WTC11 (cell line): Measurements from ENCODE around the gene EYS. TPM values are rescaled to one million over a fixed set of nuclear protein-coding genes. Genes with fewer than 3 reads are reported as not detected.

Source experiments
- ATAC-seq: fragments of 200-7000 bp; cut with Tn5 transposase; 2 replicates; pipeline ENCODE4 v1.10.0; 2021; ENCODE audit warnings: mild to moderate bottlenecking, moderate library complexity
- CTCF ChIA-PET: fragments of 300-600 bp; sonication (Branson Sonifier 250); formaldehyde crosslinking; loops from one replicate; lab custom pipeline; 2021; ENCODE audit warnings: antibody characterized with exemption; lab: Charles Lee
- POLR2A ChIA-PET: fragments of 350-600 bp; sonication (Branson Sonifier 250); formaldehyde crosslinking; loops from one replicate; lab custom pipeline; 2021; ENCODE audit warnings: antibody characterized with exemption; lab: Charles Lee
- DNase-seq: peaks from one replicate; pipeline ENCODE4 v3.0.0; 2021; ENCODE audit warnings: low spot score
- H3K27ac Mint-ChIP-seq: 2 replicates; pipeline ENCODE4 v1.8.0; 2021; ENCODE audit warnings: mixed read lengths
- H3K27me3 Mint-ChIP-seq: 2 replicates; pipeline ENCODE4 v1.8.0; 2021; ENCODE audit warnings: low read depth, mild to moderate bottlenecking, moderate library complexity, mixed read lengths
- H3K36me3 Mint-ChIP-seq: 2 replicates; pipeline ENCODE4 v1.8.0; 2021; ENCODE audit warnings: mixed read lengths
- H3K4me1 Mint-ChIP-seq: 2 replicates; pipeline ENCODE4 v1.8.0; 2022; ENCODE audit warnings: mixed read lengths
- H3K4me3 Mint-ChIP-seq: 2 replicates; pipeline ENCODE4 v1.8.0; 2021; ENCODE audit warnings: mild to moderate bottlenecking, moderate library complexity, mixed read lengths
- H3K9me3 Mint-ChIP-seq: 2 replicates; pipeline ENCODE4 v1.8.0; 2021; ENCODE audit warnings: mixed read lengths
- CREB1 ChIP-seq: sonication (generic); formaldehyde crosslinking; IDR thresholded peaks from 2 replicates; pipeline ENCODE4 v1.8.0; 2023; ENCODE audit warnings: mild to moderate bottlenecking, missing genetic modification reagents
- FOXJ3 ChIP-seq: sonication (generic); formaldehyde crosslinking; IDR thresholded peaks from 2 replicates; pipeline ENCODE4 v1.9.0; 2021; ENCODE audit warnings: missing genetic modification reagents, mild to moderate bottlenecking, borderline replicate concordance
- GABPB1 ChIP-seq: sonication (generic); formaldehyde crosslinking; IDR thresholded peaks from 2 replicates; pipeline ENCODE4 v1.8.1; 2023; ENCODE audit warnings: mild to moderate bottlenecking, missing genetic modification reagents
- IRF2 ChIP-seq: sonication (generic); formaldehyde crosslinking; IDR thresholded peaks from 2 replicates; pipeline ENCODE4 v1.8.0; 2022; ENCODE audit warnings: low read depth, missing genetic modification reagents, borderline replicate concordance
- KAT7 ChIP-seq: sonication (generic); formaldehyde crosslinking; IDR thresholded peaks from 2 replicates; pipeline ENCODE4 v1.8.1; 2023; ENCODE audit warnings: missing genetic modification reagents, mild to moderate bottlenecking, borderline replicate concordance
- MXD4 ChIP-seq: fragments of 250-450 bp; sonication (Bioruptor Pico); IDR thresholded peaks from 2 replicates; pipeline ENCODE4 v1.8.0; 2021; ENCODE audit warnings: mild to moderate bottlenecking, moderate library complexity, borderline replicate concordance
- NFE2L1 ChIP-seq: sonication (generic); formaldehyde crosslinking; IDR thresholded peaks from 2 replicates; pipeline ENCODE4 v1.8.1; 2023; ENCODE audit warnings: missing genetic modification reagents
- NR3C1 ChIP-seq: sonication (generic); formaldehyde crosslinking; conservative IDR thresholded peaks from 2 replicates; pipeline ENCODE4 v1.8.1; 2023; ENCODE audit warnings: low read depth, mild to moderate bottlenecking, missing genetic modification reagents
- ZNF671 ChIP-seq: fragments of 250-450 bp; sonication (Bioruptor Pico); IDR thresholded peaks from 2 replicates; pipeline ENCODE4 v1.8.0; 2021; ENCODE audit warnings: mild to moderate bottlenecking
- total RNA-seq: library from RNA; stranded (reverse); gene quantifications from 3 replicates; pipeline ENCODE4 v1.2.3, GENCODE V29; 2021
- TF ChIP-seq, protein P1 (sequence below): fragments of 200-600 bp; IDR thresholded peaks from 2 replicates; pipeline ENCODE4 v1.8.0; 2022; ENCODE audit warnings: antibody characterized with exemption
- TF ChIP-seq, protein P2 (sequence below): sonication (generic); formaldehyde crosslinking; IDR thresholded peaks from 2 replicates; pipeline ENCODE4 v1.8.1; 2023; ENCODE audit warnings: mild to moderate bottlenecking, missing genetic modification reagents, moderate library complexity
- TF ChIP-seq, protein P3 (sequence below): sonication (generic); formaldehyde crosslinking; IDR thresholded peaks from 2 replicates; pipeline ENCODE4 v1.8.0; 2022; ENCODE audit warnings: mild to moderate bottlenecking, missing genetic modification reagents
- TF ChIP-seq, protein P4 (sequence below): sonication (generic); formaldehyde crosslinking; IDR thresholded peaks from 2 replicates; pipeline ENCODE4 v1.8.0; 2023; ENCODE audit warnings: missing genetic modification reagents, mild to moderate bottlenecking, borderline replicate concordance
- TF ChIP-seq, protein P5 (sequence below): fragments of 250-450 bp; sonication (Bioruptor Pico); IDR thresholded peaks from 2 replicates; pipeline ENCODE4 v1.9.0; 2021; ENCODE audit warnings: moderate library complexity, mild to moderate bottlenecking, inconsistent platforms, borderline replicate concordance
- TF ChIP-seq, protein P6 (sequence below): sonication (generic); formaldehyde crosslinking; IDR thresholded peaks from 2 replicates; pipeline ENCODE4 v1.8.1; 2023; ENCODE audit warnings: mild to moderate bottlenecking, missing genetic modification reagents, moderate library complexity

The EYS gene
- total RNA-seq, 1 experiment from 2014 or later = not detected

DNA sequence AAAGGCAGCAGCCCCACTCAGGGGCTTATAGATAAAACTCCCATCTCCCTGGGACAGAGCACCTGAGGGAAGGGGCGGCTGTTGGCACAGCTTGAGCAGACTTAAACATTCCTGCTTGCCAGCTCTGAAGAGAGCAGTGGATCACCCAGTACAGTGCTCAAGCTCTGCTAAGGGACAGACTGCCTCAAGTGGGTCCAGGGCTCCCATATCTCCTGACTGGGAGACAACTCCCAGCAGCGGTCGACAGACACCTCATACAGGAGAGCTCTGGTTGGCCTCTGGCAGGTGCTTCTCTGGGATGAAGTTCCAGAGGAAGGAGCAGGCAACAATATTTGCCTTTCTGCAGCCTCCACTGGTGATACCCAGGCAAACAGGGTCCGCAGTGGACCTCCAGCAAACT lies 810.1 kb downstream of the EYS start (continued):
- TF ChIP-seq, protein P1, sequence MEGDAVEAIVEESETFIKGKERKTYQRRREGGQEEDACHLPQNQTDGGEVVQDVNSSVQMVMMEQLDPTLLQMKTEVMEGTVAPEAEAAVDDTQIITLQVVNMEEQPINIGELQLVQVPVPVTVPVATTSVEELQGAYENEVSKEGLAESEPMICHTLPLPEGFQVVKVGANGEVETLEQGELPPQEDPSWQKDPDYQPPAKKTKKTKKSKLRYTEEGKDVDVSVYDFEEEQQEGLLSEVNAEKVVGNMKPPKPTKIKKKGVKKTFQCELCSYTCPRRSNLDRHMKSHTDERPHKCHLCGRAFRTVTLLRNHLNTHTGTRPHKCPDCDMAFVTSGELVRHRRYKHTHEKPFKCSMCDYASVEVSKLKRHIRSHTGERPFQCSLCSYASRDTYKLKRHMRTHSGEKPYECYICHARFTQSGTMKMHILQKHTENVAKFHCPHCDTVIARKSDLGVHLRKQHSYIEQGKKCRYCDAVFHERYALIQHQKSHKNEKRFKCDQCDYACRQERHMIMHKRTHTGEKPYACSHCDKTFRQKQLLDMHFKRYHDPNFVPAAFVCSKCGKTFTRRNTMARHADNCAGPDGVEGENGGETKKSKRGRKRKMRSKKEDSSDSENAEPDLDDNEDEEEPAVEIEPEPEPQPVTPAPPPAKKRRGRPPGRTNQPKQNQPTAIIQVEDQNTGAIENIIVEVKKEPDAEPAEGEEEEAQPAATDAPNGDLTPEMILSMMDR = no peak
- TF ChIP-seq, protein P2, sequence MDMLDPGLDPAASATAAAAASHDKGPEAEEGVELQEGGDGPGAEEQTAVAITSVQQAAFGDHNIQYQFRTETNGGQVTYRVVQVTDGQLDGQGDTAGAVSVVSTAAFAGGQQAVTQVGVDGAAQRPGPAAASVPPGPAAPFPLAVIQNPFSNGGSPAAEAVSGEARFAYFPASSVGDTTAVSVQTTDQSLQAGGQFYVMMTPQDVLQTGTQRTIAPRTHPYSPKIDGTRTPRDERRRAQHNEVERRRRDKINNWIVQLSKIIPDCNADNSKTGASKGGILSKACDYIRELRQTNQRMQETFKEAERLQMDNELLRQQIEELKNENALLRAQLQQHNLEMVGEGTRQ (CRISPR knock-in tag) = no peak

DNA sequence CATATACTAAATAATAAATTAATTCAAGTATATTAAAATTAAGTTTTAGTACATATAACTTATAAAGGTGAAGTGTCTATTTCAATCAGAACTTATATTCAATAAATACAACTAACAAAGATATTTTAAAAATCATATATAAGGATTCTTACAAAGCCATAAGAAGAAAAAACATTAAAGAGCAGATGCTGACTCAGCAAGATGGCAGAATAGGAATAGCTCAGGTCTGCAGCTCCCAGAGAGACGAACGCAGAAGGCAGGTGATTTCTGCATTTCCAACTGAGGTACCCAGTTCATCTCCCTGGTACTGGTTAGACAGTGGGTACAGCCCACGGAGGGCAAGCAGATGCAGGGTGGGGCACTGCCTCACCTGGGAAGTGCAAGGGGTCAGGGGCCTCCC lies 811.1 kb downstream of the EYS start:
- Mint-ChIP-seq H3K27ac (no peak overlapping the region), H3K27me3 (no peaks in the 10 kb centered on the region; the same call in 1 of the 2 replicates), H3K4me1 (peaks cover 15% of the 10 kb centered on the region), H3K9me3 (peaks cover 47% of the 10 kb centered on the region), H3K4me3 (no peak overlapping the region), H3K36me3 (peaks cover 28% of the 10 kb centered on the region)
- DNase-seq = no peak
- ChIA-PET POLR2A (no interaction called here), CTCF (no interaction called here)
- no peak for ATAC-seq
- TF ChIP-seq, protein P3, sequence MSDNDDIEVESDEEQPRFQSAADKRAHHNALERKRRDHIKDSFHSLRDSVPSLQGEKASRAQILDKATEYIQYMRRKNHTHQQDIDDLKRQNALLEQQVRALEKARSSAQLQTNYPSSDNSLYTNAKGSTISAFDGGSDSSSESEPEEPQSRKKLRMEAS (CRISPR knock-in tag) = no peak
- TF ChIP-seq KAT7 (CRISPR knock-in tag) (no peak), MXD4 (no peak), CREB1 (CRISPR knock-in tag) (no peak), ZNF671 (CRISPR knock-in tag) (no peak)
- TF ChIP-seq, protein P4, sequence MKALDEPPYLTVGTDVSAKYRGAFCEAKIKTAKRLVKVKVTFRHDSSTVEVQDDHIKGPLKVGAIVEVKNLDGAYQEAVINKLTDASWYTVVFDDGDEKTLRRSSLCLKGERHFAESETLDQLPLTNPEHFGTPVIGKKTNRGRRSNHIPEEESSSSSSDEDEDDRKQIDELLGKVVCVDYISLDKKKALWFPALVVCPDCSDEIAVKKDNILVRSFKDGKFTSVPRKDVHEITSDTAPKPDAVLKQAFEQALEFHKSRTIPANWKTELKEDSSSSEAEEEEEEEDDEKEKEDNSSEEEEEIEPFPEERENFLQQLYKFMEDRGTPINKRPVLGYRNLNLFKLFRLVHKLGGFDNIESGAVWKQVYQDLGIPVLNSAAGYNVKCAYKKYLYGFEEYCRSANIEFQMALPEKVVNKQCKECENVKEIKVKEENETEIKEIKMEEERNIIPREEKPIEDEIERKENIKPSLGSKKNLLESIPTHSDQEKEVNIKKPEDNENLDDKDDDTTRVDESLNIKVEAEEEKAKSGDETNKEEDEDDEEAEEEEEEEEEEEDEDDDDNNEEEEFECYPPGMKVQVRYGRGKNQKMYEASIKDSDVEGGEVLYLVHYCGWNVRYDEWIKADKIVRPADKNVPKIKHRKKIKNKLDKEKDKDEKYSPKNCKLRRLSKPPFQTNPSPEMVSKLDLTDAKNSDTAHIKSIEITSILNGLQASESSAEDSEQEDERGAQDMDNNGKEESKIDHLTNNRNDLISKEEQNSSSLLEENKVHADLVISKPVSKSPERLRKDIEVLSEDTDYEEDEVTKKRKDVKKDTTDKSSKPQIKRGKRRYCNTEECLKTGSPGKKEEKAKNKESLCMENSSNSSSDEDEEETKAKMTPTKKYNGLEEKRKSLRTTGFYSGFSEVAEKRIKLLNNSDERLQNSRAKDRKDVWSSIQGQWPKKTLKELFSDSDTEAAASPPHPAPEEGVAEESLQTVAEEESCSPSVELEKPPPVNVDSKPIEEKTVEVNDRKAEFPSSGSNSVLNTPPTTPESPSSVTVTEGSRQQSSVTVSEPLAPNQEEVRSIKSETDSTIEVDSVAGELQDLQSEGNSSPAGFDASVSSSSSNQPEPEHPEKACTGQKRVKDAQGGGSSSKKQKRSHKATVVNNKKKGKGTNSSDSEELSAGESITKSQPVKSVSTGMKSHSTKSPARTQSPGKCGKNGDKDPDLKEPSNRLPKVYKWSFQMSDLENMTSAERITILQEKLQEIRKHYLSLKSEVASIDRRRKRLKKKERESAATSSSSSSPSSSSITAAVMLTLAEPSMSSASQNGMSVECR (CRISPR knock-in tag) = no peak
- TF ChIP-seq, protein P5, sequence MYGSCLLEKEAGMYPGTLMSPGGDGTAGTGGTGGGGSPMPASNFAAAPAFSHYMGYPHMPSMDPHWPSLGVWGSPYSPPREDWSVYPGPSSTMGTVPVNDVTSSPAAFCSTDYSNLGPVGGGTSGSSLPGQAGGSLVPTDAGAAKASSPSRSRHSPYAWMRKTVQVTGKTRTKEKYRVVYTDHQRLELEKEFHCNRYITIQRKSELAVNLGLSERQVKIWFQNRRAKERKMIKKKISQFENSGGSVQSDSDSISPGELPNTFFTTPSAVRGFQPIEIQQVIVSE (CRISPR knock-in tag) = no peak

DNA sequence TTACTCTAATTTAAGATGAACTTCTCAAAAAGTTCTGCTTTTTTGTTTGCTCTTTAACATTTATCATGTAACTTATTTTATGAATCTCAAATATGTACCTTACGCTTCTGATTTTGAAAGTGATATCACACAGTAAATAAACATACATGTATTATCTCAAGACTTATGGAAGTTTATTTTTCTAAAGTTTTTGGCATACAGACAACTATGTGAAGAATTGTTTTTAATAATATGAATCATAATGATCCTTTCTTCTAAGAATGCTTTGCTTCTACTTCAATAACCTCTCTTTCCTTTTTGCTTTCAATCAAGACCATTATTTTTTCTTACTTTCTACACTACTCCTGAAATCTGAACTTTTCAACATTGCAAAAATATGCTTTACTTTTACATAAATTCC lies 816.4 kb downstream of the EYS start:
- peaks cover 40% of the 10 kb centered on the region for H3K9me3 Mint-ChIP-seq
- CTCF ChIA-PET = no interaction called here
- no peak overlapping the region for H3K27ac Mint-ChIP-seq
- H3K36me3 Mint-ChIP-seq = peaks cover 30% of the 10 kb centered on the region
- H3K27me3 Mint-ChIP-seq = no peaks in the 10 kb centered on the region; the same call in 1 of the 2 replicates
- no peak for TF ChIP-seq GABPB1 (CRISPR knock-in tag)
- no peak for TF ChIP-seq NR3C1 (CRISPR knock-in tag)
- TF ChIP-seq IRF2 = no peak
- no peak for TF ChIP-seq FOXJ3 (CRISPR knock-in tag)
- TF ChIP-seq, protein P6, sequence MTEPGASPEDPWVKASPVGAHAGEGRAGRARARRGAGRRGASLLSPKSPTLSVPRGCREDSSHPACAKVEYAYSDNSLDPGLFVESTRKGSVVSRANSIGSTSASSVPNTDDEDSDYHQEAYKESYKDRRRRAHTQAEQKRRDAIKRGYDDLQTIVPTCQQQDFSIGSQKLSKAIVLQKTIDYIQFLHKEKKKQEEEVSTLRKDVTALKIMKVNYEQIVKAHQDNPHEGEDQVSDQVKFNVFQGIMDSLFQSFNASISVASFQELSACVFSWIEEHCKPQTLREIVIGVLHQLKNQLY (CRISPR knock-in tag) = no peak
- TF ChIP-seq NFE2L1 (CRISPR knock-in tag) = no peak
- TF ChIP-seq KAT7 (CRISPR knock-in tag) = no peak
- TF ChIP-seq, all 79 proteins: peak for 0
- peak overlapping the region; percentile 12; the same call in 1 of the 2 replicates for H3K4me3 Mint-ChIP-seq
- DNase-seq (no peak), ATAC-seq (no peak)
- peaks cover 34% of the 10 kb centered on the region for H3K4me1 Mint-ChIP-seq
- POLR2A ChIA-PET = no interaction called here
